ENCODE results near the gene CHSY3. TPM values are rescaled to one million over a fixed set of nuclear protein-coding genes. Genes with fewer than 3 reads are reported as not detected.

Gene CHSY3
- total and polyA plus RNA-seq, 2 experiments from 2014 or later, result 1.8 to 6.7 TPM

DNA sequence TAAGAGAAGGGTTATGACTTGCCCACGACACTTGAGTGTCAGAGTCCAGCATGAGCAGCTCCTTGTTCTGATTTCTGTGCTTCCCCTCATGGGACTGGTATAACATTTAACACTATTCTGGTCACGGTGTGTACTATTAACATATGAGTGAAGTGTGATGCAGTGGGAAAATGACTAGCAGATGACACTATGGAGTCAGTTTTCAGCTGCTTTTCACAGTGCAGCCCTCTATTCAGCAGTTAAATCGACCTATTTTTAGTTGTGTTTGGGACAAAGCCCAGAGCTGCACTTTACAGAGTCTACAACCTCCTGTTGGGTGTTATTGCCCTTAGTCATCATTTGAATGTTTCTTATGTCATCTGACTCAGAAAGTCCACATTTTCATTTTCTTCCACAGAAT, 59.1 kb downstream of the CHSY3 start:
- Histone ChIP-seq H3K4me3 (no peak overlapping the region), H3K27me3 (no peaks in the 10 kb centered on the region), H3K27ac (peak overlapping the region; percentile 59), H3K36me3 (no peaks in the 10 kb centered on the region), H3K4me1 (ENCODE audit: low read depth) (peaks cover 34% of the 10 kb centered on the region), H3K9me3 (ENCODE audit: low read depth) (no peaks in the 10 kb centered on the region)
- TF ChIP-seq, protein P1, sequence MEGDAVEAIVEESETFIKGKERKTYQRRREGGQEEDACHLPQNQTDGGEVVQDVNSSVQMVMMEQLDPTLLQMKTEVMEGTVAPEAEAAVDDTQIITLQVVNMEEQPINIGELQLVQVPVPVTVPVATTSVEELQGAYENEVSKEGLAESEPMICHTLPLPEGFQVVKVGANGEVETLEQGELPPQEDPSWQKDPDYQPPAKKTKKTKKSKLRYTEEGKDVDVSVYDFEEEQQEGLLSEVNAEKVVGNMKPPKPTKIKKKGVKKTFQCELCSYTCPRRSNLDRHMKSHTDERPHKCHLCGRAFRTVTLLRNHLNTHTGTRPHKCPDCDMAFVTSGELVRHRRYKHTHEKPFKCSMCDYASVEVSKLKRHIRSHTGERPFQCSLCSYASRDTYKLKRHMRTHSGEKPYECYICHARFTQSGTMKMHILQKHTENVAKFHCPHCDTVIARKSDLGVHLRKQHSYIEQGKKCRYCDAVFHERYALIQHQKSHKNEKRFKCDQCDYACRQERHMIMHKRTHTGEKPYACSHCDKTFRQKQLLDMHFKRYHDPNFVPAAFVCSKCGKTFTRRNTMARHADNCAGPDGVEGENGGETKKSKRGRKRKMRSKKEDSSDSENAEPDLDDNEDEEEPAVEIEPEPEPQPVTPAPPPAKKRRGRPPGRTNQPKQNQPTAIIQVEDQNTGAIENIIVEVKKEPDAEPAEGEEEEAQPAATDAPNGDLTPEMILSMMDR (IDR thresholded peaks at IDR 0.05; ENCODE audit: low read depth, low read length), result no peak
- peak; percentile 14 to 82 for DNase-seq (ENCODE audit: low read depth in 1 of 2, low spot score in 1 of 2)

DNA sequence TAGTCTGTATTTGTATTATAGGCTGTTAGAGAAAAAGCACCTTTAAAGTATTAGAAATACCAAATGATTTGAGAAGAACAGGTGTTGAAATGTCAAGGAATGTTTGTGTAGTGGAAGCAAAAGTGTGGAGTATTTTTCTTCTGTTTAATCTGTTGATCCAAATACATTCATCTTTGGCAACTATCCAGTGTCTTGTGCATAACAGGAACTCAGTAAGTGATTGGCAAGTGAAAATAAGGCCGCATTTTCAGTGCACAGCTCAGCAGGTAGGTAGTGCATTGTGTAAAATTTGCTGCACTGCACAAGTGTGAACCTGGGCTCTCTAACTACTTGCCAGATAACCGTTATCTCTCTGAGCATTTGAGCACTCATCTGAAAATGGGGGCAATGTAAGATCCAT, 61.8 kb downstream of the CHSY3 start:
- Histone ChIP-seq H3K4me3 (no peak overlapping the region), H3K27ac (peak overlapping the region; percentile 60), H3K27me3 (no peaks in the 10 kb centered on the region), H3K36me3 (no peaks in the 10 kb centered on the region), H3K4me1 (ENCODE audit: low read depth) (peaks cover 39% of the 10 kb centered on the region), H3K9me3 (ENCODE audit: low read depth) (no peaks in the 10 kb centered on the region)
- peak in 1 of 2 donors; percentile 14 for DNase-seq (ENCODE audit: low read depth in 1 of 2, low spot score in 1 of 2)
- TF ChIP-seq, protein P1 (IDR thresholded peaks at IDR 0.05; ENCODE audit: low read depth, low read length), result no peak

DNA sequence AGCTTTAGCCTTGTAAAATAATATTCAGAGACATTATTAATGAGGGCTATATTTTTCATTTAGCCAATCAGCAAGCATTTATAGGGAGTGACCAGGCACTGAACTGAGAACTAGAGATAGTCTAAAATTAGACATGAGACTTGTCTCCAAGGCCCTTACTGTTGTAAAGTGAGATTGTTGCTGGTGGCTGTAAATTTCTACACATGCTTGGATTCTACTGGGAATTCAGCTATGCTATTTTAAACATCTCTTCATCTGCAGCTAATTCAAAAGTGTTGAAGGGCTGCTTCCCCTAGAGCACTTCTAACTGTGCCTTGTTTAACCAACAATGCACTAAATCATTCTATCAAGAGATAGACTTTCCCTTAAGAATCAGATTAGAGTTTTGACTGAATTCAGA, 67.4 kb downstream of the CHSY3 start:
- Histone ChIP-seq H3K27me3 (no peaks in the 10 kb centered on the region), H3K27ac (peak overlapping the region; percentile 55), H3K4me1 (ENCODE audit: low read depth) (peaks cover 41% of the 10 kb centered on the region), H3K4me3 (no peak overlapping the region), H3K9me3 (ENCODE audit: low read depth) (no peaks in the 10 kb centered on the region), H3K36me3 (no peaks in the 10 kb centered on the region)
- peak; percentile 13 to 78 for DNase-seq (ENCODE audit: low read depth in 1 of 2, low spot score in 1 of 2)
- TF ChIP-seq, protein P1 (IDR thresholded peaks at IDR 0.05; ENCODE audit: low read depth, low read length), result no peak

DNA sequence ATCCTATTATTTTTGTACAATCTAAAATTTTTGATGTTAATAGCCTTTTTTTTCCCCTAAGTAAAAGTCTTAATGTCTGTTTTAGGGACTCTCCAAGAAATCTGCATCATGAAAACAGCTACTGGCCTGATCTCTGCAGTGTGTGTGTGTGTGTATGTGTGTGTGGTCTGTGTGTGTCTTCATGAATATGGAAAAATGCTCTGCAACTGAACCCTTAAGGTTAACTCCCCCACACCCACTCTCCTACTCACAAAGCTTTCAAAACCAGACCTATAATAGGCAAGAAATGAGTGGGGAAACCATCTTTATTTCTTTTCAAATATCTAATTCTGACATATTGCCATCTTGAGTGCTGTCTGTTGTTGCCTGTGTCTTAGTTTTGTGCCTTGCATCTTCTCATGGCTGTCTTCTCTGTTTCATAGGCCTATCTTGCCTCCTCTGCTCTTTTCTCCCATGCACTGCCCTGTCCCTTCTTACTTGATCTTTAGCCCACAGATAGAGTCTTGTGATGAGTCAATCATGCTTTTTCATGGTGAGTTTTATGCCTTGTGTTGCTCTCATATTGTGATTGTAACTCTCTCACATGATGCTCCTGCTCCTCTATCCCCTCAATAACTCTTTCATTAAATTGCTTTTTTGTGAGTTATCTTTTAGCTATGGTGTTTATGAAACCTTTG, 68.3 kb downstream of the CHSY3 start:
- peak; percentile 5 to 15 for DNase-seq (ENCODE audit: low read depth in 1 of 2, low spot score in 1 of 2)
- TF ChIP-seq, protein P1 (IDR thresholded peaks at IDR 0.05; ENCODE audit: low read depth, low read length), result no peak
- Histone ChIP-seq H3K27ac (peak overlapping the region; percentile 55), H3K9me3 (ENCODE audit: low read depth) (no peaks in the 10 kb centered on the region), H3K27me3 (no peaks in the 10 kb centered on the region), H3K36me3 (no peaks in the 10 kb centered on the region), H3K4me3 (no peak overlapping the region), H3K4me1 (ENCODE audit: low read depth) (peaks cover 39% of the 10 kb centered on the region)

DNA sequence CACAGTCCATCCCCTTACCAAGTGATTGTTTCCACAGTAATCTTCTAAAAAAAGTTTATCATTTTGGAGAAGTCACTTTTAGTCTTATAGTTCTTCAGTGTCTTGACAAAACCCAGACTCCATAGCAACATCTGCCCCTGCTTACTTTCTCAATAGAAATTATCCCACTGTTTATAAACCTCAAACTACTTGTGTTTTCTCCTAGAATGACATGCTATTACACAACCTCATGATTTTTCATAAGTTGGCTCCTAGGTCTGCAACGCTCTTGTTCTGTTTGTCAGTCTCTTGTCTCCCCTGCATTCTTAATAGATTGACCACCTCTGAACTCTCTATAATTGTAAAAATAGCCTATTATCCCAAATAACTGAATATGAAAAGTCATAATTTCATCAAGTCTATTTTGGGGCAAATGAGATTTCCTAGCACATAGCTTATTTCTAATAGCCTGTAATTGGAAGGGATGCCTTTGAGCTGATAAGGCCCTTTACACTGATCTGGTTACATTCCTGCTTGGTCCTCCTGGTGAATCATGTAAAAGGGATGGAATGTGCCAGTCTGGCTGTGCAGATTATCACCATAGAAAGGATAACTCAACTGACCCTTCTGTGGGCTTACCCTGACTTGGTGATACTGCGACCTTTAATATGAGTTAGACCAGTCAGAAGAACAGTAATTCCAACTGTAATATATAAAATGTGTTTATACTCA, 69.6 kb downstream of the CHSY3 start:
- DNase-seq (ENCODE audit: low read depth in 1 of 2, low spot score in 1 of 2), result peak in 1 of 2 donors; percentile 61
- Histone ChIP-seq H3K27ac (no peak overlapping the region), H3K9me3 (ENCODE audit: low read depth) (no peaks in the 10 kb centered on the region), H3K27me3 (no peaks in the 10 kb centered on the region), H3K4me1 (ENCODE audit: low read depth) (peaks cover 39% of the 10 kb centered on the region), H3K36me3 (no peaks in the 10 kb centered on the region), H3K4me3 (no peak overlapping the region)
- TF ChIP-seq, protein P1 (IDR thresholded peaks at IDR 0.05; ENCODE audit: low read depth, low read length), result no peak
